PC-3 (cell line): ENCODE results near the gene SSTR5. TPM values are rescaled to one million over a fixed set of nuclear protein-coding genes. Genes with fewer than 3 reads are reported as not detected.
A peak's percentile ranks its signal among the peaks of the same experiment; 100 is the strongest.

Experiments used
- ATAC-seq: fragments of 200-7000 bp; cut with Tn5 transposase; 2 replicates; pipeline ENCODE4 v1.9.1; 2020; ENCODE audit warnings: mild to moderate bottlenecking, moderate library complexity
- BruUV-seq: library from RNA; stranded (reverse); fragments of 400-500 nt; replicated peaks from 2 replicates; lab custom pipeline; 2021; lab: Mats Ljungman, UMichigan
- CTCF ChIA-PET: fragments of 300-600 bp; sonication (Branson Sonifier 250); formaldehyde crosslinking; loops from one replicate; lab custom pipeline; 2022; ENCODE audit warnings: antibody characterized with exemption; lab: Charles Lee
- POLR2A ChIA-PET: fragments of 300-600 bp; sonication (Branson Sonifier 250); formaldehyde crosslinking; loops from one replicate; lab custom pipeline; 2022; ENCODE audit warnings: antibody characterized with exemption; ENCODE audit not compliant: unreplicated experiment; lab: Charles Lee
- DNase-seq: peaks from one replicate; pipeline ENCODE4 v3.0.0-alpha.2; 2015
- H2AFZ ChIP-seq: fragments of 300-600 bp; sonication (generic); 2 replicates; pipeline ENCODE4 v1.6.0; 2016; ENCODE audit warnings: antibody characterized with exemption, low read length
- H3F3A ChIP-seq: fragments of 300-600 bp; sonication (generic); one replicate; pipeline ENCODE4 v1.6.0; 2017; ENCODE audit warnings: antibody characterized with exemption, low read length, control low read depth, mild to moderate bottlenecking; ENCODE audit not compliant: unreplicated experiment
- H3K27ac ChIP-seq: fragments of 300-600 bp; sonication (generic); 2 replicates; pipeline ENCODE4 v1.5.1; 2016; ENCODE audit warnings: mild to moderate bottlenecking, low read length
- H3K27me3 ChIP-seq: fragments of 300-600 bp; sonication (generic); 2 replicates; pipeline ENCODE4 v1.6.1; 2016; ENCODE audit warnings: low read length, mixed read lengths
- H3K36me3 ChIP-seq: fragments of 300-600 bp; sonication (generic); 2 replicates; pipeline ENCODE4 v1.6.1; 2016; ENCODE audit warnings: low read depth, mixed run types, low read length, mixed read lengths
- H3K4me1 ChIP-seq: fragments of 300-600 bp; sonication (generic); 2 replicates; pipeline ENCODE4 v1.5.1; 2016; ENCODE audit warnings: low read length; ENCODE audit not compliant: insufficient read depth
- H3K4me2 ChIP-seq: fragments of 300-600 bp; sonication (generic); 2 replicates; pipeline ENCODE4 v1.6.0; 2016; ENCODE audit warnings: low read length
- H3K4me3 ChIP-seq: fragments of 300-600 bp; sonication (generic); 2 replicates; pipeline ENCODE4 v1.5.1; 2016; ENCODE audit warnings: mild to moderate bottlenecking, low read length, mixed read lengths
- H3K79me2 ChIP-seq: fragments of 300-600 bp; sonication (generic); 2 replicates; pipeline ENCODE4 v1.6.1; 2017; ENCODE audit warnings: low read length, mixed read lengths
- H3K9ac ChIP-seq: fragments of 300-600 bp; sonication (generic); 2 replicates; pipeline ENCODE4 v1.6.0; 2016; ENCODE audit warnings: mild to moderate bottlenecking, low read length
- H3K9me2 ChIP-seq: fragments of 300-600 bp; sonication (generic); replicated peaks from 2 replicates; pipeline ENCODE4 v1.6.1; 2016; ENCODE audit warnings: mixed run types, low read length, mixed read lengths
- H3K9me3 ChIP-seq: fragments of 300-600 bp; sonication (generic); 2 replicates; pipeline ENCODE4 v1.6.1; 2016; ENCODE audit warnings: low read length, mixed read lengths
- H4K20me1 ChIP-seq: fragments of 300-600 bp; sonication (generic); 2 replicates; pipeline ENCODE4 v1.6.1; 2016; ENCODE audit warnings: low read length, mixed read lengths
- EZH2 ChIP-seq: fragments of 300-600 bp; sonication (generic); IDR thresholded peaks from one replicate; pipeline ENCODE4 v1.6.1; 2017; ENCODE audit warnings: antibody characterized with exemption, mild to moderate bottlenecking, low read length; ENCODE audit not compliant: unreplicated experiment
- EZH2phosphoT487 ChIP-seq: fragments of 300-600 bp; sonication (generic); IDR thresholded peaks from 2 replicates; pipeline ENCODE4 v1.6.1; 2018; ENCODE audit warnings: mild to moderate bottlenecking, antibody characterized with exemption, low read length, borderline replicate concordance
- intact Hi-C: fragments of 100-400 bp; cut with micrococcal nuclease; formaldehyde crosslinking; loops from 2 replicates; pipeline ENCODE4 v1.9.0; 2023
- total RNA-seq: library from RNA; depleted of rRNA; stranded (reverse); fragments of >200 nt; gene quantifications from 2 replicates; pipeline ENCODE4 v1.2.3, GENCODE V29; 2014
- TF ChIP-seq, protein P1 (sequence below): fragments of 300-600 bp; sonication (generic); conservative IDR thresholded peaks from 2 replicates; pipeline ENCODE4 v1.5.1; 2017; ENCODE audit warnings: antibody characterized with exemption, low read depth, mild to moderate bottlenecking, low read length

SSTR5 gene
- total RNA-seq, 1 experiment from 2014 or later, result 0.51 TPM

DNA sequence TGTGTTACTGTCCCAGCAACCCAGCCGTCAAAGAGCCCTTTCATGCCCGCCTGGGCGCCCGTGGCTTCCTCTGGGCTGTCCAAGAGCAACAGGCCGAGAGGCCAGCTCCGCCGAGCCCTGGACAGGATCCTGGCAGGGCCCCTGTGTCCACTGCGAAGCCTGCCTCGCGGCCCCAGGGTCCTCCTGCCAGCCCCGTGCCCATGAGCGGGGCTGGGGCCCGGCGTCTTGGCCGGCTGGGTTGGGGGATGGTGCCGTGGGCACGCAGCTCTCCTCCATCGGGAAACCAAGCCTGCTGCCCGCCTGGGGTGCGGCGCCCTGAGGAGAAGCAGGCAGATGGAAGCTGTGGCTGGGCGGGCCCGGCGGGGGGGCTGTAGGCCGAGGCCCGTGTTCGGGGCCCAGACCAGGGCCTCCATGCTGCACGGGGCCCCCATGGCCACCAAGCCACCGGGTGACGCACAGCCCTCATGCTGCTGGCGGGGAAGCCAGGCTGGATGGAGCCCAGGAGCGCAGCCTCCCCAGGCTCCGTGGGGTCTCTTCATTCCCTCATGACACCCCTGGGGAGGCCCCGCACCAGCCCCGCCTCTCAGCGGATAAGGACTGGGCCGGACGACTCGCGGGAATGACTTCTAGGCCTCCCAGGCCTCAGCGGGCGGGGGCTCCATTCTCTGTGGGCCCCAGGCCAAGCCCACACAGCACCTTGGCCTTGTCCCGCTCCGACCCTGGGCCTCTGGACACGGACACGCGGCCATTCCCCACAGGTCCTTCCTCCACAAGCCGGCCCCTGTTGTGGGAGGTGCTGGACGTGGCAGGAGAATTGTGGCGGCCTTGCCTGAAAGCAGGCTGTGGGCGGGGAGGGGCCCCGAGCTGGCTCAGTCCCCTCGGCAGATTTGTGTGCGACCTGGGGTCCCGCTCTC, 23.9 kb downstream of the SSTR5 start, which contains the start of gene C1QTNF8:
Gene C1QTNF8 (minus strand): TSS at position 76 of the 914 bp plus-strand sequence. CDS start 1,322 bp downstream, outside the sequence.
- H3F3A ChIP-seq, result no peaks in the 10 kb centered on the region
- H3K27ac ChIP-seq, result no peak within 1 kb of the TSS
- no peaks in the 10 kb centered on the region for H3K27me3 ChIP-seq
- DNase-seq, result no peak
- ChIA-PET POLR2A (no interaction called here), CTCF (no interaction called here)
- H3K9me3 ChIP-seq, result no peaks in the 10 kb centered on the region
- H3K9me2 ChIP-seq, result no peaks in the 10 kb centered on the region
- no peaks in the 10 kb centered on the region for H3K4me1 ChIP-seq
- no peaks in the 10 kb centered on the region for H4K20me1 ChIP-seq
- intact Hi-C loops, result no loop called here
- TF ChIP-seq, protein P1, sequence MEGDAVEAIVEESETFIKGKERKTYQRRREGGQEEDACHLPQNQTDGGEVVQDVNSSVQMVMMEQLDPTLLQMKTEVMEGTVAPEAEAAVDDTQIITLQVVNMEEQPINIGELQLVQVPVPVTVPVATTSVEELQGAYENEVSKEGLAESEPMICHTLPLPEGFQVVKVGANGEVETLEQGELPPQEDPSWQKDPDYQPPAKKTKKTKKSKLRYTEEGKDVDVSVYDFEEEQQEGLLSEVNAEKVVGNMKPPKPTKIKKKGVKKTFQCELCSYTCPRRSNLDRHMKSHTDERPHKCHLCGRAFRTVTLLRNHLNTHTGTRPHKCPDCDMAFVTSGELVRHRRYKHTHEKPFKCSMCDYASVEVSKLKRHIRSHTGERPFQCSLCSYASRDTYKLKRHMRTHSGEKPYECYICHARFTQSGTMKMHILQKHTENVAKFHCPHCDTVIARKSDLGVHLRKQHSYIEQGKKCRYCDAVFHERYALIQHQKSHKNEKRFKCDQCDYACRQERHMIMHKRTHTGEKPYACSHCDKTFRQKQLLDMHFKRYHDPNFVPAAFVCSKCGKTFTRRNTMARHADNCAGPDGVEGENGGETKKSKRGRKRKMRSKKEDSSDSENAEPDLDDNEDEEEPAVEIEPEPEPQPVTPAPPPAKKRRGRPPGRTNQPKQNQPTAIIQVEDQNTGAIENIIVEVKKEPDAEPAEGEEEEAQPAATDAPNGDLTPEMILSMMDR, result no peak
- no peak for TF ChIP-seq EZH2
- no peak for TF ChIP-seq EZH2phosphoT487
- BruUV-seq, result no TSS peak
- no peaks in the 10 kb centered on the region for H3K36me3 ChIP-seq
- no peaks in the 10 kb centered on the region for H3K79me2 ChIP-seq
- H3K4me3 ChIP-seq, result no peak within 1 kb of the TSS
- H3K4me2 ChIP-seq, result no peak within 1 kb of the TSS
- H3K9ac ChIP-seq, result no peak within 1 kb of the TSS
- H2AFZ ChIP-seq, result no peak within 1 kb of the TSS
- no peak for ATAC-seq

GRCh38 chr16:1097156-1097555, 24.6 kb downstream of the SSTR5 start:
- no peaks in the 10 kb centered on the region for H3K79me2 ChIP-seq
- H3K4me1 ChIP-seq, result no peaks in the 10 kb centered on the region
- H4K20me1 ChIP-seq, result no peaks in the 10 kb centered on the region
- intact Hi-C loops, result no loop called here
- H3K4me3 ChIP-seq, result no peak overlapping the region
- no peak overlapping the region for H3K9ac ChIP-seq
- H2AFZ ChIP-seq, result no peak overlapping the region
- no peaks in the 10 kb centered on the region for H3K9me2 ChIP-seq
- ChIA-PET CTCF (no interaction called here), POLR2A (no interaction called here)
- no TSS peak for BruUV-seq
- ATAC-seq (no peak), DNase-seq (no peak)
- H3K36me3 ChIP-seq, result no peaks in the 10 kb centered on the region
- H3F3A ChIP-seq, result no peaks in the 10 kb centered on the region
- TF ChIP-seq, protein P1, result no peak
- TF ChIP-seq EZH2phosphoT487 (no peak), EZH2 (no peak)
- no peaks in the 10 kb centered on the region for H3K9me3 ChIP-seq
- no peaks in the 10 kb centered on the region for H3K27me3 ChIP-seq
- H3K27ac ChIP-seq, result no peak overlapping the region
- no peak overlapping the region for H3K4me2 ChIP-seq

- H3K79me2 ChIP-seq, result no peaks in the 10 kb centered on the region
- ChIA-PET POLR2A (no interaction called here), CTCF (no interaction called here)
- H2AFZ ChIP-seq, result no peak overlapping the region
- TF ChIP-seq, protein P1, result no peak
- no peak for TF ChIP-seq EZH2phosphoT487
- TF ChIP-seq EZH2, result no peak
- no peaks in the 10 kb centered on the region for H3K4me1 ChIP-seq
- intact Hi-C loops, result no loop called here
- no peaks in the 10 kb centered on the region for H3F3A ChIP-seq
- ATAC-seq, result peak; percentile 21
- H3K4me2 ChIP-seq, result no peak overlapping the region
- BruUV-seq, result no TSS peak
- no peaks in the 10 kb centered on the region for H3K9me3 ChIP-seq
- H3K9me2 ChIP-seq, result no peaks in the 10 kb centered on the region
- no peak for DNase-seq
- no peak overlapping the region for H3K27ac ChIP-seq
- no peak overlapping the region for H3K4me3 ChIP-seq
- H3K36me3 ChIP-seq, result no peaks in the 10 kb centered on the region
- no peak overlapping the region for H3K9ac ChIP-seq
- no peaks in the 10 kb centered on the region for H3K27me3 ChIP-seq
- no peaks in the 10 kb centered on the region for H4K20me1 ChIP-seq
Observed at GRCh38 chr16:1097800-1098199, 25.3 kb downstream of the SSTR5 start.
